ENCODE data around the gene DEF6. TPM values are rescaled to one million over a fixed set of nuclear protein-coding genes. Genes with fewer than 3 reads are reported as not detected.
A peak's percentile ranks its signal among the peaks of the same experiment; 100 is the strongest.

The DEF6 gene
- total and polyA plus RNA-seq, 2 of the 13 experiments (the other 11 are each of a cell fraction or from before 2014, with no cell fraction given): 5.2 to 10.0 TPM

DNA sequence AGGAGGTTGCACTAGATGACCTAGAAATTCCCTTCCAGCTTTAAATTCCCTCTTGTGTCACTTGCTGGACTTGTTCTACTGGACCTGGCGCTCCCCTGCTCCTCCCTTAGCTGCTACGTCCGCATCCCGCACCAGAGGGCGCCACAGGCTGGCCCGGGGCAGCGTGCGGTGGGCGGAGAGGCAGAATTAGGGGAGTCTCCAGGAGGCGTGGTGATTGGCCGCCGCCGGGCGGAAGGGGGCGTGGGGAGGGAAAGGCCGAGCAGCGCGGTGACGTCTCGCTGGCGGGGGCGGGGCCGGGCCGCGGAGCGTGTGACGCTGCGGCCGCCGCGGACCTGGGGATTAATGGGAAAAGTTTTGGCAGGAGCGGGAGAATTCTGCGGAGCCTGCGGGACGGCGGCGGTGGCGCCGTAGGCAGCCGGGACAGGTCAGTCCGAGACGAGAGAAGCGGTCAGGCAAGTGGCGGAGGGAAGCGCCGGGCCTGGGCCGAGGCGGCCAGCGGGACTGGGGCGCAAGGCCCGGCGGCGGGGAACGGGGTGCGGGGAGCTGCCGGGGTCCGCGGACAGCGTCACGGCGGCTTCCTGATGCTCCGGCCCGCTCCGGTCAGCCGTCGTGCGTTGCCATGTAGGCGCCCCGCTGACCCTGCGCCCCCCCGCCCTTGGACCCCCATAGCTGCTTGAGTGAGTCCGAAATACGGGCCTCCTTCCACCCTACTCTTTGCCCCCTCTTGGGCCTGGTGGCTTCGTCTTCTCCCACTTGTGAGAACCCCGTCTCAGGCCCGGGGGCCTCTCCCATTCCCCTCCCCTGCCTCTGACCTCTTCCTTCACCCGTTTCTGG lies 44.9 kb downstream of the DEF6 start, which contains the start of gene PPARD (continued):
- TF ChIP-seq, protein P1, sequence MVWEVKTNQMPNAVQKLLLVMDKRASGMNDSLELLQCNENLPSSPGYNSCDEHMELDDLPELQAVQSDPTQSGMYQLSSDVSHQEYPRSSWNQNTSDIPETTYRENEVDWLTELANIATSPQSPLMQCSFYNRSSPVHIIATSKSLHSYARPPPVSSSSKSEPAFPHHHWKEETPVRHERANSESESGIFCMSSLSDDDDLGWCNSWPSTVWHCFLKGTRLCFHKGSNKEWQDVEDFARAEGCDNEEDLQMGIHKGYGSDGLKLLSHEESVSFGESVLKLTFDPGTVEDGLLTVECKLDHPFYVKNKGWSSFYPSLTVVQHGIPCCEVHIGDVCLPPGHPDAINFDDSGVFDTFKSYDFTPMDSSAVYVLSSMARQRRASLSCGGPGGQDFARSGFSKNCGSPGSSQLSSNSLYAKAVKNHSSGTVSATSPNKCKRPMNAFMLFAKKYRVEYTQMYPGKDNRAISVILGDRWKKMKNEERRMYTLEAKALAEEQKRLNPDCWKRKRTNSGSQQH (CRISPR knock-in tag; IDR thresholded peaks at IDR 0.05; ENCODE audit: low read depth): no peak; the same call in 1 of the 2 replicates
- 0 out of 2 replicates have a peak, but pooled peaks have one; percentile 31 for TF ChIP-seq RNF2 (conservative IDR thresholded peaks at IDR 0.05; ENCODE audit: low read depth)
- TF ChIP-seq ZSCAN25 (CRISPR knock-in tag; IDR thresholded peaks at IDR 0.05): no peak
- no peak for TF ChIP-seq ZNF530 (CRISPR knock-in tag; IDR thresholded peaks at IDR 0.05; ENCODE audit: low read depth)
- TF ChIP-seq ZBTB38 (CRISPR knock-in tag; IDR thresholded peaks at IDR 0.05): peak; percentile 51; the same call in 1 of the 2 replicates
- TF ChIP-seq, protein P2, sequence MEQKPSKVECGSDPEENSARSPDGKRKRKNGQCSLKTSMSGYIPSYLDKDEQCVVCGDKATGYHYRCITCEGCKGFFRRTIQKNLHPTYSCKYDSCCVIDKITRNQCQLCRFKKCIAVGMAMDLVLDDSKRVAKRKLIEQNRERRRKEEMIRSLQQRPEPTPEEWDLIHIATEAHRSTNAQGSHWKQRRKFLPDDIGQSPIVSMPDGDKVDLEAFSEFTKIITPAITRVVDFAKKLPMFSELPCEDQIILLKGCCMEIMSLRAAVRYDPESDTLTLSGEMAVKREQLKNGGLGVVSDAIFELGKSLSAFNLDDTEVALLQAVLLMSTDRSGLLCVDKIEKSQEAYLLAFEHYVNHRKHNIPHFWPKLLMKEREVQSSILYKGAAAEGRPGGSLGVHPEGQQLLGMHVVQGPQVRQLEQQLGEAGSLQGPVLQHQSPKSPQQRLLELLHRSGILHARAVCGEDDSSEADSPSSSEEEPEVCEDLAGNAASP (CRISPR knock-in tag; IDR thresholded peaks at IDR 0.05; ENCODE audit: borderline replicate concordance): peak; percentile 77
- peak; percentile 74; the same call in 1 of the 2 replicates for TF ChIP-seq RXRA (CRISPR knock-in tag; IDR thresholded peaks at IDR 0.05)
- TF ChIP-seq ZFP37 (CRISPR knock-in tag; IDR thresholded peaks at IDR 0.05; ENCODE audit: borderline replicate concordance): no peak; the same call in 1 of the 2 replicates
- TF ChIP-seq ZNF761 (CRISPR knock-in tag; conservative IDR thresholded peaks at IDR 0.05): no peak; the same call in 1 of the 2 replicates
- TF ChIP-seq, protein P3, sequence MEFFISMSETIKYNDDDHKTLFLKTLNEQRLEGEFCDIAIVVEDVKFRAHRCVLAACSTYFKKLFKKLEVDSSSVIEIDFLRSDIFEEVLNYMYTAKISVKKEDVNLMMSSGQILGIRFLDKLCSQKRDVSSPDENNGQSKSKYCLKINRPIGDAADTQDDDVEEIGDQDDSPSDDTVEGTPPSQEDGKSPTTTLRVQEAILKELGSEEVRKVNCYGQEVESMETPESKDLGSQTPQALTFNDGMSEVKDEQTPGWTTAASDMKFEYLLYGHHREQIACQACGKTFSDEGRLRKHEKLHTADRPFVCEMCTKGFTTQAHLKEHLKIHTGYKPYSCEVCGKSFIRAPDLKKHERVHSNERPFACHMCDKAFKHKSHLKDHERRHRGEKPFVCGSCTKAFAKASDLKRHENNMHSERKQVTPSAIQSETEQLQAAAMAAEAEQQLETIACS (CRISPR knock-in tag; IDR thresholded peaks at IDR 0.05): no peak
- TF ChIP-seq, protein P4, sequence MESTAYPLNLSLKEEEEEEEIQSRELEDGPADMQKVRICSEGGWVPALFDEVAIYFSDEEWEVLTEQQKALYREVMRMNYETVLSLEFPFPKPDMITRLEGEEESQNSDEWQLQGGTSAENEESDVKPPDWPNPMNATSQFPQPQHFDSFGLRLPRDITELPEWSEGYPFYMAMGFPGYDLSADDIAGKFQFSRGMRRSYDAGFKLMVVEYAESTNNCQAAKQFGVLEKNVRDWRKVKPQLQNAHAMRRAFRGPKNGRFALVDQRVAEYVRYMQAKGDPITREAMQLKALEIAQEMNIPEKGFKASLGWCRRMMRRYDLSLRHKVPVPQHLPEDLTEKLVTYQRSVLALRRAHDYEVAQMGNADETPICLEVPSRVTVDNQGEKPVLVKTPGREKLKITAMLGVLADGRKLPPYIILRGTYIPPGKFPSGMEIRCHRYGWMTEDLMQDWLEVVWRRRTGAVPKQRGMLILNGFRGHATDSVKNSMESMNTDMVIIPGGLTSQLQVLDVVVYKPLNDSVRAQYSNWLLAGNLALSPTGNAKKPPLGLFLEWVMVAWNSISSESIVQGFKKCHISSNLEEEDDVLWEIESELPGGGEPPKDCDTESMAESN (CRISPR knock-in tag; conservative IDR thresholded peaks at IDR 0.05): peak; percentile 80; the same call in 1 of the 2 replicates
- TF ChIP-seq GABPB1 (CRISPR knock-in tag; IDR thresholded peaks at IDR 0.05): peak; percentile 91
- peak; percentile 64; the same call in 1 of the 2 replicates for TF ChIP-seq ZNF780A (CRISPR knock-in tag; IDR thresholded peaks at IDR 0.05)
- TF ChIP-seq IRF2 (CRISPR knock-in tag; IDR thresholded peaks at IDR 0.05): peak; percentile 96
- TF ChIP-seq, protein P5, sequence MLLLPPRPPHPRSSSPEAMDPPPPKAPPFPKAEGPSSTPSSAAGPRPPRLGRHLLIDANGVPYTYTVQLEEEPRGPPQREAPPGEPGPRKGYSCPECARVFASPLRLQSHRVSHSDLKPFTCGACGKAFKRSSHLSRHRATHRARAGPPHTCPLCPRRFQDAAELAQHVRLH (CRISPR knock-in tag; IDR thresholded peaks at IDR 0.05; ENCODE audit: borderline replicate concordance, low read depth): peak; percentile 97
- peak; percentile 84 for TF ChIP-seq JARID2 (CRISPR knock-in tag; IDR thresholded peaks at IDR 0.05; ENCODE audit: insufficient replicate concordance)
- TF ChIP-seq NFYB (CRISPR knock-in tag; IDR thresholded peaks at IDR 0.05): peak; percentile 76
- no peak for TF ChIP-seq MTF1 (CRISPR knock-in tag; IDR thresholded peaks at IDR 0.05)
- TF ChIP-seq PHB2 (IDR thresholded peaks at IDR 0.05; ENCODE audit: partially characterized antibody): no peak
- TF ChIP-seq MYC (CRISPR knock-in tag; IDR thresholded peaks at IDR 0.05; ENCODE audit: borderline replicate concordance): peak; percentile 51; the same call in 1 of the 2 replicates
- no peak for TF ChIP-seq ZNF34 (CRISPR knock-in tag; IDR thresholded peaks at IDR 0.05; ENCODE audit: borderline replicate concordance)

Data from HepG2 (cell line).